NCI-H2107 (cell line): ENCODE data around the gene AGPAT4.
"Not testable (repeated sequence)": the region's sequence is repeated elsewhere in the genome, so short reads cannot be mapped to it uniquely, and the experiment has no call there.

ENCODE experiments used
- DNase-seq: peaks from one replicate; lab custom pipeline; 2025; lab: John Stamatoyannopoulos, UW

AGPAT4 gene

GRCh38 chr6:161138543-161139303, 135.1 kb downstream of the AGPAT4 start:
- DNase-seq: no peak

DNA sequence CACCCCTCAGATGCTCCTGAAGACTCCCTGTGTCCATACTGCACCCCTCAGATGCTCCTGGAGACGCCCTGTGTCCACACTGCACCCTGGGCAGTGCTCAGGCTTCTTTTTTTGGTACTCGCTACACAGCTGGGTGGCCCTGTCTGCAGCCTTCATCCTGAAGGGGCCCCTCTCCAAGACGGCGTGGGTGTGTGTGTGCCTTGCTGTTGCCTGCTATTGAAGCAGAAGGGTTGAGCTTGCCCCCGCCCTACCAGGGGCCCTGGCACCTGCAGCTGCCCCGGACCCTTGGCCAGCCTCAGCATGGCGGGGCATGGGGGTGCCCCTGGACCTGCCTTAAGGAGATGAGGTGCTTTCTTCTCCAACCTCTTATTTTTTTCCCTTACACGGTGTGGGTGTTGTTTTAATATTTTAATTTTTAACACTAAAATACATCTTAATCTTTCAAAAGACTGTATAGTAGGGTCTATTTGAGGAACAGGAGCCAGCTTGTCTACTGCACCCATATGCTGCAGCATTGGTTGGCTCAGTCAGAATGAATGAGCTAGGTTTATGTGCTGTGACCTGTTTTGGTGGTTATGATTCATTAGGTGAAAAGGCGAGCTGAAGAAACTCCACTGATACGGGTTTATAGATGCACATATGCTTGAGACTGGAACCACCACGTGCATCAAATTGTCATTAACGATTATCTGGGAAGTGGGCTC, 135.9 kb downstream of the AGPAT4 start:
- DNase-seq: no peak

DNA sequence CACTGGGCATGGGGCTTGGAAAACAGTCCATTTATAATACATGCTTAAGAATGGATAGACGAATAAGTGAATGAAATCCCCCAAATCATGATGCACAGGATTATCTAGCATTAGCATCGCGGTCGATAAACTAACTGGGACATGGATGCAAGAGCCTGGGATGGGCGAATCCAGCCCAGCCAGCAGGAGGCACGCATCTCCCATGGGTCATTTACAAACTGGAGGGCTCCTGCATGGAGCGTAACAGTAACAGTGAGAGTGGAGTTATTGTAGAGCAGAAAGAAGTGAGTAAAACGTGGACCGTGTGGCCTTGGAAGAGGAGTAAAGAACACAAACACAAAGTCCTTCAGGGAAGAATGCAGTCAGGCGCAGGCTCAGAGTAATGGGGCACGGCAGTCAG, 136.5 kb downstream of the AGPAT4 start:
- no peak for DNase-seq

GRCh38 chr6:161136655-161137054, 137.2 kb downstream of the AGPAT4 start:
- DNase-seq: no peak

GRCh38 chr6:161135695-161136591, 137.9 kb downstream of the AGPAT4 start:
- no peak for DNase-seq

DNA sequence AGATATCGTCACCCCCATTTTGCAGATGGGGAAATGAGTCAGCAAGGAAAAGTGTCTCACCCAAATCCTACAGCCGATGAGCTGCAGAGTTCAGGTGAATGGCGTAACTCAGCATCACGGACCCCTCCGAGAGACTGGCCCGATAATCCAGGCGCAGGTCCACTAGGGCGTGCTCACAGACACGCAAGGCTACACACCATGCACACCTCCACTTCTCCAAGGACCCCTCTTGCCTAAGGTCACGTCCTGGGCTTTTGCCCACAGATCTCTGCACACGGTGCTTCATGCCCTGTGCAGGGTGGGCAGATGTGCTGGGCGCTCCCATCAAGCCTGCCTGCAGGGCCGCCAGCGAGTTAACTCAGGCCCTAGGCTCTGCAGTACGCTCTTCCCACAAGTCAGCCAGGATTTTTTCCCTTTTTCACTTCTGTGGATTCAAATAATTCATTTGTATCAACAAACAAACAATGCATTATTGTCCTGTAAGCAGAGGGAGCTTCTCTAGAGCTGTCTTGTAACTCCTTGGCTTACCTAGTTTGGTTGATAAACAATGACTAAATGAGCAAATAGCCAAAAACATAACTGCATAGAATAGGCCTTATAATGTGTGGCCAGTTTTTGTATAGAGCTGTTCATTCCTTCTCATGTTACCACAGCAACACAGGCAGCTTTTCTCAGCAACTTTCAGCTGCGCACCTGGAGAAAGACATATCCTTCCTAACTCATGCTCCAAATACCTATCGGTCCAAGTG, 139.1 kb downstream of the AGPAT4 start:
- no peak for DNase-seq

DNA sequence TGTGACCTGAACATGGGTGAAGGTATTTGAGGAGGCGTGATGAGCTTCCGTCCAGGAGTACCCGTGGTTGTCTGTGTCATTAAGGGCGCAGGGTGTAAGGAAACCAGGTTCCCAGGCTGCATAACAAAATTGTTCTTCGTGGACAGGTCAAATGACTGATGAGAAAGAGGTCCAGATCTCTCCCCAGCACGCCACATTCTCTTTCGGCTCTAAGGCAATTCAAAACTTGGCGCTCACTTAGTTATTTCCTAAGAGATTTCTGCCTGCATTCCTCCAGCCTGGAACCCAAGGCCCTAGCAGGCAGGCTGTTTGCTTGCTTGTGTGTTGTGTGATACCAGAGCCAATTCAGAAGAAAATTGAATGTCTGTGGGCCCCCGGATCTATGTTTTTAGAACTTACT, 139.9 kb downstream of the AGPAT4 start:
- DNase-seq: no peak

DNA sequence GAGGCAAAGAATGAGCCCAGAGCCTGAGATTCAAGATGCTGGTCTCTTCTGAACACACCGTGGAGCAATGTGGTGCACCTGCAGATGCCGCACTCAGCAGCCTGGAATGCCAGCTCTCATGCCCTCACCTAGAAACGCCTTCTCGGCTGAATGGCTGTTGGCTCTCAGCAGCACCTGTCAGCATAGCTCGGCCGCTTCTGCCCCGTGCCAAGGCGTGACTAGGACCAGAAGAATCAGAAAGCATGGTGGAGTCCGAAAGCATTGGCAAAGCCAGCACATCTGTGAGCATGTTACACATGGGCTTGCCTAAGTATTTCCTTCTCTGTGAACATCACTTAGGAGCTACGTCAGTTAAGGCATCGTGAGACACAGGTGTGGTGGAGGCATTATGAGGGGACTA, 141.5 kb downstream of the AGPAT4 start:
- no peak for DNase-seq

DNA sequence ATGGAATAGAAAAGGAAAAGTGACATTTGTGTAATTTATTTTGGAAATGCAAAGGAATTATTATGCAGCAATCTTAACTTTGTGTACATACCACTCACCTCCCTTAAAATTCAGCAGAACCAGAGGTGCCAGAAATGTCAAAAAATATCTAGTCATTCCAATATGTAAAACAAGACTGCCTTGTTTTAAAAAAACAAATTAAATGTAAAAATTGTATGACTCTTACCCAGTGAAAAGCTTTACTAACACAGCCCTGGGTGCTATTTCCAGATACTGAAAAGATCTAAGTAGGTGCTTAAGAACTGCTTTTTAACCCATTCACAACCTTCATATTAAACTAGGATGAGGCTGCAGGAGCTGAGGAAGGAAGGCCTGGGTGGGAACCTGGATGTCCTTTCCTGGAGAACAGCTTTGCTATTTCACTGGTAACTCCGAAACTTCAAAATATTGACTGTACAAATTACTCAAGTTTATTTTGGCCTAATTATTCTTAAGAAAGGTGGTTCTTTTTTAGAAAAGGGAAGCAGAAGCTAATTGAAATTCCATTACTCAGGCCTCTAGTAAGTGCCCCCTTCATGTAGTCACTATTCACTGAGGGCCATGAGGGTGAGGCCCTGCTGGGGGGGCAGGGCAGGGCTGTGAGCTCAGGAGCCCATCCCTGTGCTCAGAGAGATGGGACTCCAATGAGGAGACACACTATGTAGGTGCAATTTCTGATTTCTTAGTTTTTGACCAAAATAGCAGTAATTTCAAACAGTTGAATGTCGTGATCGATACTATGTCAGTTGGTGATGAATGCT, 142.7 kb downstream of the AGPAT4 start:
- no peak for DNase-seq

GRCh38 chr6:161130541-161130940, 143.3 kb downstream of the AGPAT4 start:
- no peak for DNase-seq

DNA sequence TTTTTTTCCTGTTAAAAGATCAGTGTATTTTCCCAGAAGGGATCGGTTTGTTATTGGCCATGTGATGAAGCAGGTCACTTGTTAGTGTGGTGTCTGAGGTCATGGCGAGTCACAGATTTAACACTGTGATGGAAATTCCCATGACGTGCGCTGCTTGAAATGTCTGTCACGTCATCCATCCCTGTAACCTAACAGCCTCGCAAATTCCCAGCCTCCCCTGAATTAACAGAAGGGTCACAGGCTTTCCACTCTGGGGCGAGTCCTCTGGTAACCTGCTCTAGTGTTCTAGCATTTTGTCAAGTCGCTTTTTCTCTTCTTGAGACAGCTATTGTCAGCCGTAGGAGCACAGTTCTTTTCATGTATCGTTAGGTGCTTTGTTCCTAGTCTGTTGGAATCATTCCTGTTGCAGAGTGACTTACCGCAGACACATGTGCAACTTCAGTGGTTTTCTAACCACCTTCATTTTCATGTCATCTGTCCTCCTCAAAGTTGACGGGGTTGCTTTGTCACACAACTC, 145.1 kb downstream of the AGPAT4 start:
- DNase-seq: no peak

DNA sequence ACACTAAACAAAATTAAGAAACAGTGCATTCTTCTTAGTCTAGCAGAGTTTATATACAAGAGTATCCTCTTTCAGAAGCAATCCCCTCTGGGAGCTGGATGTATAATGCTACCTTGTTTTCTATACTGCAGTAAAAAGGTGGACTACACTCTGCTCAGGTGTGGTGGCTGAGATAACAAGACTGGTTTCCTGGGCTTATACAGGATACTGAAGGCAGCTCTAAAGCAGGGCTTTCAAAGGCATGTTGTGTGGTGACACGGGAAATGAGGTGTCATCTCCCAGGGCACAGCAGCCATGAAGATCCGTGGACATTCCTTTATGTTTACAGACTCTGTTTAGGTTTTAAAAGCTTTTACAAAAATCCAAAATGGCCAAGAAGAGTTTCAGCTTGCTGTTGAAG, 145.6 kb downstream of the AGPAT4 start:
- DNase-seq: no peak

- DNase-seq: no peak
Measured at GRCh38 chr6:161127071-161127740, 146.7 kb downstream of the AGPAT4 start.

- no peak for DNase-seq
Measured at GRCh38 chr6:161125591-161125990, 148.3 kb downstream of the AGPAT4 start.

GRCh38 chr6:161123319-161123718, 150.5 kb downstream of the AGPAT4 start:
- not testable (repeated sequence) for DNase-seq

GRCh38 chr6:161117942-161118341, 155.9 kb downstream of the AGPAT4 start:
- no peak for DNase-seq

DNA sequence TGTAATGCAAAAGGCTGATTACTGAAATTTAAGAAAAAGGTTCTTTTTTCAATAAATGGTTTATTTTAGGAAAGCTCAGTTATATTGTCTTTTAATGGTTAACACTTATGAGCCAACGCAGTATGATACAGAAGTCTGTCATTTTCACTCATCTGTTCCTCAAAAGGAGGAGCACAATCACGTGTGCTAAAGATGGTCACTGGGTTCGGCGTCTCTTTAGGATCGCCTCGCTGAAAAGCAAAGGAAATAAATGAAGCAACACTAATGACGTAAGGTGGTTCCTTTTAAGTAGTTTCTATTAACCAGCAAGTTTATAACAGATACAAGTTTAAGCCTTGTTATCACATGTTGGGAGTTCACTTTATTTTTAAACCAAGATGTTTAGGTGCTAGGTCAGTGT, 156.6 kb downstream of the AGPAT4 start:
- no peak for DNase-seq

- no peak for DNase-seq
Measured at GRCh38 chr6:161116554-161116953, 157.3 kb downstream of the AGPAT4 start.

- DNase-seq: no peak
Measured at GRCh38 chr6:161115468-161115867, 158.4 kb downstream of the AGPAT4 start.

DNA sequence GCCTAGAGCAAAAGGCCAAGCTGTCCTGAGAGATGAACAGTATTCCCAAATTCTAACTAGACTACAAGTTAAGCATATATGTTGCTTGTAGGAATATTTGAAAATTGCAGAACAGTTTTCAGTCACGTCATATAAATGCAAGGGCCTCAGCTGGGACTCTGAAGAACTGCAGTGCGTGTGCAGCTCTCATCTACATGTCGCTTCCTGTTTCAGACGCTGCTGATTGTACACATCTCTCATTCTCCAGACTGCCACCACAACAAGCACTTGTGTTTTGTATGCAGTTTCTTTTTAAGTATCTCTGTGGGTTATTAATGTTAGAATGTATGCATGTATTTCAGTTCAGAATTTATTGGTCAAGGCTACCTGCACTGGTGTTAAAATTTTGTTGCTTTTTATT, 162.6 kb downstream of the AGPAT4 start:
- DNase-seq: no peak
